ENCODE results near the gene ATG12.

Gene ATG12

DNA sequence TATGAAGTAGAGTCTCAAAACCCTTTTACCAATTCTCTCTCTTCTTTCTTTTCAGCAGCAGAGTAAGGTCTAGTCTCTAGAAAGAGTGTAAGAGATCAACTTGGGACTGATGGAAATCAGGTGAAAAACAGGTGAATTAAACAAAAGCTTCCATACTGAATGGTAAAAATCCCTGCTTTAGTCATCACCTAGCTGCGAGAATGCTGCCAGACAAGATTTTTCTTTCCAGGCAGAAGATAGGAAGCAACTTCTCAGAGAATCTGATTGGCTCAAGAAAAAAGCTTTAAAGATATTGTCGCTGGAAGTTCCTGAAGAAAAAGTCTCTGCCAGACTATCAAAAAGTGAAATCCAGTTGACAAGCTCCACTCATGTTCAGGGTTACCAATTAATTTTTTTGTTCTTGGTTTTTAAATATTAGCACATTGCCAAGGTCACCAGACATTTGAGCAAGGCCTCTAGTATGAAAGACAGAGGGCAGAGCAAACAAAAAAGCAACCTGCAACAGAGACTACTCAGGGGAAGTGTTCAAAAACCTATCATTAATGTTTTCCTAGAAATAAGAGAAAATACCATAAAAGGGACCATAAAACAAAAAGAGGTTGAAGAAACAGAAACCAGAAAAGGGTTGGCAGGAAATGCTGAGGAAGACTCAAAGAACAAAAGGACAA is 34.2 kb downstream of the ATG12 start:
- no peaks in the 10 kb centered on the region for H3K27me3 ChIP-seq (ENCODE audit: control insufficient read depth, insufficient read depth, low read length)
- H3K9me3 ChIP-seq (ENCODE audit: control insufficient read depth, insufficient read depth, low read length): no peaks in the 10 kb centered on the region
- H3K4me1 ChIP-seq (ENCODE audit: control insufficient read depth, insufficient read depth, low read length): peaks cover 17% of the 10 kb centered on the region
- H3K27ac ChIP-seq (ENCODE audit: low read depth, low read length): no peak overlapping the region
- H3K36me3 ChIP-seq (ENCODE audit: control insufficient read depth, insufficient read depth, low read length): peaks cover 32% of the 10 kb centered on the region
- H3K9ac ChIP-seq (ENCODE audit: low read depth, low read length): no peak overlapping the region
- no peak overlapping the region for H3K4me3 ChIP-seq (ENCODE audit: low read depth, low read length)

DNA sequence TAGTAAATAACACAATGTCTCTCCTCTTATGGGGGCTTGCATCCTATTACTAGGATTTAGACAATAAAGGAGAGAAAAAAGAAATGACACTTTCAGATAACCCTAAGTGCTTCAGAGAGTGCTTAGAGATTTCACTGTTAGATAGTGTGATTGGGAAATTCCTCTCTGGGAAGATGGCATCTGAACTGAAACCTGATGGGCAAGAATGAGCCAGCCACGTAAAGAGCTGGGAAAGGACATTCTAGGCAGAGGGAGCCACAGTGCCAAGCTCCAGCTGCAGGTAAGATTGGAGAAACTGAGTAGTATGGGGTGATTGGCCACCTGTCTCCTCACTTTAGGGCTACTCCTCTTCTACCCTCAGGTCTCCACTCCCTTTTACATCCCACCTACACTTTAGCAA is 39.4 kb downstream of the ATG12 start:
- H3K4me1 ChIP-seq (ENCODE audit: control insufficient read depth, insufficient read depth, low read length): peaks cover 10% of the 10 kb centered on the region; the same call in 1 of the 2 replicates
- H3K36me3 ChIP-seq (ENCODE audit: control insufficient read depth, insufficient read depth, low read length): peaks cover 19% of the 10 kb centered on the region
- H3K27me3 ChIP-seq (ENCODE audit: control insufficient read depth, insufficient read depth, low read length): no peaks in the 10 kb centered on the region
- no peak overlapping the region for H3K27ac ChIP-seq (ENCODE audit: low read depth, low read length)
- H3K4me3 ChIP-seq (ENCODE audit: low read depth, low read length): no peak overlapping the region
- no peak overlapping the region for H3K9ac ChIP-seq (ENCODE audit: low read depth, low read length)
- no peaks in the 10 kb centered on the region for H3K9me3 ChIP-seq (ENCODE audit: control insufficient read depth, insufficient read depth, low read length)

DNA sequence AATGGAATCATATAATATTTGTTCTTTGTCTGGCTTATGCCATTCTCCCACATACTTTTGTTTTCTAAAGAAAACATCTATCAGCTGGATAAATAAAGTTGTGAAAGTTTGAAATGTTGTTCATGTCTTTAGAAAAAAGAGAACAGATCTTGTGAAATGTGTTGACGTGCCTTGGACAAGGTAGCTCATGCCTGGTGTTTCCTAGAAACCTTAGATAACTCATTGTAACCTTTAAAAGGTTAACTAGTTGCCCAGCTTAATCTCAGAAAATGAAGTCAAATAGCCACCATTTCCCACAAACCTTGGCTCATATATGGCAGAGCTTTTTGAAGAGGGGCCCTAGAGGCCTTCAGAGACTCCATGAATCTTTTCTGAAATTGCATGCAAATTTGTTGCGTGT is 40.2 kb downstream of the ATG12 start:
- Histone ChIP-seq H3K4me1 (ENCODE audit: control insufficient read depth, insufficient read depth, low read length) (peaks cover 1% of the 10 kb centered on the region; the same call in 1 of the 2 replicates), H3K27me3 (ENCODE audit: control insufficient read depth, insufficient read depth, low read length) (no peaks in the 10 kb centered on the region), H3K9ac (ENCODE audit: low read depth, low read length) (no peak overlapping the region), H3K36me3 (ENCODE audit: control insufficient read depth, insufficient read depth, low read length) (peaks cover 16% of the 10 kb centered on the region), H3K4me3 (ENCODE audit: low read depth, low read length) (no peak overlapping the region), H3K9me3 (ENCODE audit: control insufficient read depth, insufficient read depth, low read length) (no peaks in the 10 kb centered on the region), H3K27ac (ENCODE audit: low read depth, low read length) (no peak overlapping the region)

- Histone ChIP-seq H3K27me3 (ENCODE audit: control insufficient read depth, insufficient read depth, low read length) (no peaks in the 10 kb centered on the region), H3K36me3 (ENCODE audit: control insufficient read depth, insufficient read depth, low read length) (peaks cover 6% of the 10 kb centered on the region), H3K9me3 (ENCODE audit: control insufficient read depth, insufficient read depth, low read length) (no peaks in the 10 kb centered on the region), H3K27ac (ENCODE audit: low read depth, low read length) (no peak overlapping the region), H3K4me1 (ENCODE audit: control insufficient read depth, insufficient read depth, low read length) (no peaks in the 10 kb centered on the region), H3K4me3 (ENCODE audit: low read depth, low read length) (no peak overlapping the region), H3K9ac (ENCODE audit: low read depth, low read length) (no peak overlapping the region)
These were observed 41.3 kb downstream of the ATG12 start for GRCh38 chr5:115800108-115800507.

- Histone ChIP-seq H3K4me3 (ENCODE audit: low read depth, low read length) (no peak overlapping the region), H3K27me3 (ENCODE audit: control insufficient read depth, insufficient read depth, low read length) (no peaks in the 10 kb centered on the region), H3K36me3 (ENCODE audit: control insufficient read depth, insufficient read depth, low read length) (no peaks in the 10 kb centered on the region), H3K4me1 (ENCODE audit: control insufficient read depth, insufficient read depth, low read length) (no peaks in the 10 kb centered on the region), H3K27ac (ENCODE audit: low read depth, low read length) (no peak overlapping the region), H3K9ac (ENCODE audit: low read depth, low read length) (no peak overlapping the region), H3K9me3 (ENCODE audit: control insufficient read depth, insufficient read depth, low read length) (no peaks in the 10 kb centered on the region)
These were observed 43.1 kb downstream of the ATG12 start for GRCh38 chr5:115798252-115798651.

- no peaks in the 10 kb centered on the region for H3K4me1 ChIP-seq (ENCODE audit: control insufficient read depth, insufficient read depth, low read length)
- no peaks in the 10 kb centered on the region for H3K36me3 ChIP-seq (ENCODE audit: control insufficient read depth, insufficient read depth, low read length)
- H3K9ac ChIP-seq (ENCODE audit: low read depth, low read length): no peak overlapping the region
- no peaks in the 10 kb centered on the region for H3K9me3 ChIP-seq (ENCODE audit: control insufficient read depth, insufficient read depth, low read length)
- H3K27me3 ChIP-seq (ENCODE audit: control insufficient read depth, insufficient read depth, low read length): no peaks in the 10 kb centered on the region
- no peak overlapping the region for H3K27ac ChIP-seq (ENCODE audit: low read depth, low read length)
- H3K4me3 ChIP-seq (ENCODE audit: low read depth, low read length): no peak overlapping the region
These were observed 44.7 kb downstream of the ATG12 start for GRCh38 chr5:115796656-115797055.

DNA sequence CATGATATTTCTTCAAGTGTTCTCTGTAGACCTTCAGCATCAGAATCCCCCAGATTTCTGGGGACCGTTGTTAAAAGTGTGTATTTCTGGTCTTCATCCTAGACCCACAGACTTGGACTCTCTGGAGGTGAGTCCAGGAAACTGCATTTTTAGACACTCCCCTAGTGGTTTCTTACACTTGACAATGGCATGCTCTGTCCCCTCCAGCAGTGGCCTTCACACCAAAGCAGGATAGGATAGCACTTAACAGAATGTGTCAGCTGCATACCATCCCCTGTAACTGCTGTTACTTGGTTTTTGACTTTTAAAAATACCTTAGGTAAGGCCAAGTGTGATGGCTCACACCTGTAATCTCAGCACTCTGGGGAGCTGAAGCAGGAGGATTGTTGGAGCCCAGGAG is 45.7 kb downstream of the ATG12 start:
- no peaks in the 10 kb centered on the region for H3K27me3 ChIP-seq (ENCODE audit: control insufficient read depth, insufficient read depth, low read length)
- no peaks in the 10 kb centered on the region for H3K4me1 ChIP-seq (ENCODE audit: control insufficient read depth, insufficient read depth, low read length)
- H3K9me3 ChIP-seq (ENCODE audit: control insufficient read depth, insufficient read depth, low read length): no peaks in the 10 kb centered on the region
- H3K4me3 ChIP-seq (ENCODE audit: low read depth, low read length): no peak overlapping the region
- H3K36me3 ChIP-seq (ENCODE audit: control insufficient read depth, insufficient read depth, low read length): no peaks in the 10 kb centered on the region
- H3K27ac ChIP-seq (ENCODE audit: low read depth, low read length): no peak overlapping the region
- no peak overlapping the region for H3K9ac ChIP-seq (ENCODE audit: low read depth, low read length)

GRCh38 chr5:115788440-115788839 is 52.9 kb downstream of the ATG12 start:
- Histone ChIP-seq H3K4me1 (ENCODE audit: control insufficient read depth, insufficient read depth, low read length) (peaks cover 7% of the 10 kb centered on the region), H3K27me3 (ENCODE audit: control insufficient read depth, insufficient read depth, low read length) (no peaks in the 10 kb centered on the region), H3K27ac (ENCODE audit: low read depth, low read length) (no peak overlapping the region), H3K4me3 (ENCODE audit: low read depth, low read length) (no peak overlapping the region), H3K36me3 (ENCODE audit: control insufficient read depth, insufficient read depth, low read length) (no peaks in the 10 kb centered on the region), H3K9me3 (ENCODE audit: control insufficient read depth, insufficient read depth, low read length) (peaks cover 6% of the 10 kb centered on the region; the same call in 1 of the 2 replicates), H3K9ac (ENCODE audit: low read depth, low read length) (no peak overlapping the region)

GRCh38 chr5:115787426-115787825 is 53.9 kb downstream of the ATG12 start:
- H3K27me3 ChIP-seq (ENCODE audit: control insufficient read depth, insufficient read depth, low read length): no peaks in the 10 kb centered on the region
- no peak overlapping the region for H3K9ac ChIP-seq (ENCODE audit: low read depth, low read length)
- H3K9me3 ChIP-seq (ENCODE audit: control insufficient read depth, insufficient read depth, low read length): peaks cover 6% of the 10 kb centered on the region; the same call in 1 of the 2 replicates
- H3K4me1 ChIP-seq (ENCODE audit: control insufficient read depth, insufficient read depth, low read length): peaks cover 7% of the 10 kb centered on the region
- H3K4me3 ChIP-seq (ENCODE audit: low read depth, low read length): no peak overlapping the region
- no peak overlapping the region for H3K27ac ChIP-seq (ENCODE audit: low read depth, low read length)
- no peaks in the 10 kb centered on the region for H3K36me3 ChIP-seq (ENCODE audit: control insufficient read depth, insufficient read depth, low read length)

DNA sequence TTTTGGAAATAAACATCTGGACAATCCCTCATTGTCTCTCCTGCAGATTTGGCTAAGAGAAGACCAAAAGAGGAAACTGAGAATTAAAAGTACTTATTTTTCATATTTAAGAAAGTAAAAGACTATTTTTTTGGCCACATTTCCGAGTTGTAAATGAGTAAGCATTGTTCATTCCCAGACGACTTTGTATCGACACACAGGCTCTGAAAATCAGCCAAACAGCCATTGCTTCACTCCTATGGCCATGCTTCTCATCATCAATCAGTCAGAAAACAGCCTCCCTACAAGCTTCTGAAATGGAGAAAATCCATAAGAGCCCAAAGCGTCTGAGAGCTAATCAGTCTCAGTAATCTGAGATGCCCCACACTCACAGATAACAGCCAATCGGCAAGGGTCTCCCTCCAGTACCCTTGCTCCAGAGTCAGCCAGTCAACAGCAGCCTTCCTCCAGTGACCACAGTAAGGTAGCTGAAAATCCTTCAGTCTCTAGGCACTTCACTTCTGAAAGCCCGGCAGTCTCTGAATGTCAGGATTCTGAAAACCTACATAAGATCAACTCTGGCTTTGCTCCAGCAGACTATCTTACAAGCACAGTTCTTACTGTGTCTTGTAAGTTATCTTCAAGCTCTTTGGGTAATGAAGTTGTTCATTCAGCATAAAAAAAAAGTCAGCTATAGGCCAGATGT is 55.8 kb downstream of the ATG12 start:
- Histone ChIP-seq H3K36me3 (ENCODE audit: control insufficient read depth, insufficient read depth, low read length) (no peaks in the 10 kb centered on the region), H3K9me3 (ENCODE audit: control insufficient read depth, insufficient read depth, low read length) (peaks cover 6% of the 10 kb centered on the region; the same call in 1 of the 2 replicates), H3K9ac (ENCODE audit: low read depth, low read length) (no peak overlapping the region), H3K4me3 (ENCODE audit: low read depth, low read length) (no peak overlapping the region), H3K27ac (ENCODE audit: low read depth, low read length) (no peak overlapping the region), H3K4me1 (ENCODE audit: control insufficient read depth, insufficient read depth, low read length) (peaks cover 7% of the 10 kb centered on the region), H3K27me3 (ENCODE audit: control insufficient read depth, insufficient read depth, low read length) (no peaks in the 10 kb centered on the region)

- Histone ChIP-seq H3K9me3 (ENCODE audit: control insufficient read depth, insufficient read depth, low read length) (no peaks in the 10 kb centered on the region), H3K4me1 (ENCODE audit: control insufficient read depth, insufficient read depth, low read length) (no peaks in the 10 kb centered on the region), H3K9ac (ENCODE audit: low read depth, low read length) (no peak overlapping the region), H3K27ac (ENCODE audit: low read depth, low read length) (no peak overlapping the region), H3K27me3 (ENCODE audit: control insufficient read depth, insufficient read depth, low read length) (no peaks in the 10 kb centered on the region), H3K4me3 (ENCODE audit: low read depth, low read length) (no peak overlapping the region), H3K36me3 (ENCODE audit: control insufficient read depth, insufficient read depth, low read length) (no peaks in the 10 kb centered on the region)
These were observed 62.9 kb downstream of the ATG12 start for GRCh38 chr5:115778417-115778816.

Data from HUES48 (cell line).